Dedifferentiated amniotic fluid mesenchymal stem cell (primary cell): Measurements from ENCODE around the gene GPATCH8.
"Not testable (repeated sequence)": the region's sequence is repeated elsewhere in the genome, so short reads cannot be mapped to it uniquely, and the experiment has no call there.

Experiments used
- DNase-seq: peaks from one replicate; pipeline ENCODE4 v3.0.0-alpha.2; 2016; ENCODE audit errors: extremely low spot score

GPATCH8 gene

GRCh38 chr17:44503147-44504029, at the start of gene GPATCH8:
TSS of gene GPATCH8 (minus strand) at chr17:44503406. CDS start at chr17:44503370, 36 bp downstream.
- DNase-seq: peak; percentile 84

DNA sequence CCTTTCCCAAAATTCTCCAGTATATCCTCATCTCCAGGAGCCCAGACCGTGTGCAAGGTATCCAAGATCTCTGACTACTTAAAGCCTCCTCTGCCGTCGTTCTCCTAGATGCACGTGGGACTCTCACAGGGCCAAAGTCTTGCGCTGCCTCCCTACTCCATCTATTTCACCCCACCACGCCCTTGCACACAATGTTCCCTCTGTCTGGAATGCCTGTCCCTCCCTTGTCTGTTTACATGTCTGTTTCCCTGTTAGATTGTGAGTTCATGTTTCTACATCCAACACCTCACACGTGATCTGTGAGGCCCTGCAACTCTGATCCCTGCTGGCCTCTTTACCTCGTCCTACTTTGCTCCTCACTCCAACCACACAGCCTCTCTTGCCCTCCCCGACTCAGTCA, 49.2 kb upstream of the GPATCH8 start:
- no peak for DNase-seq

GRCh38 chr17:44549686-44550085, 46.5 kb upstream of the GPATCH8 start:
- DNase-seq: no peak

GRCh38 chr17:44548376-44549230, 45.4 kb upstream of the GPATCH8 start:
- no peak for DNase-seq

GRCh38 chr17:44547625-44548267, 44.5 kb upstream of the GPATCH8 start:
- no peak for DNase-seq

- peak; percentile 63 for DNase-seq
Measured at GRCh38 chr17:44546671-44547606, 43.7 kb upstream of the GPATCH8 start.

- DNase-seq: no peak
Measured at GRCh38 chr17:44543905-44544523, 40.8 kb upstream of the GPATCH8 start.

DNA sequence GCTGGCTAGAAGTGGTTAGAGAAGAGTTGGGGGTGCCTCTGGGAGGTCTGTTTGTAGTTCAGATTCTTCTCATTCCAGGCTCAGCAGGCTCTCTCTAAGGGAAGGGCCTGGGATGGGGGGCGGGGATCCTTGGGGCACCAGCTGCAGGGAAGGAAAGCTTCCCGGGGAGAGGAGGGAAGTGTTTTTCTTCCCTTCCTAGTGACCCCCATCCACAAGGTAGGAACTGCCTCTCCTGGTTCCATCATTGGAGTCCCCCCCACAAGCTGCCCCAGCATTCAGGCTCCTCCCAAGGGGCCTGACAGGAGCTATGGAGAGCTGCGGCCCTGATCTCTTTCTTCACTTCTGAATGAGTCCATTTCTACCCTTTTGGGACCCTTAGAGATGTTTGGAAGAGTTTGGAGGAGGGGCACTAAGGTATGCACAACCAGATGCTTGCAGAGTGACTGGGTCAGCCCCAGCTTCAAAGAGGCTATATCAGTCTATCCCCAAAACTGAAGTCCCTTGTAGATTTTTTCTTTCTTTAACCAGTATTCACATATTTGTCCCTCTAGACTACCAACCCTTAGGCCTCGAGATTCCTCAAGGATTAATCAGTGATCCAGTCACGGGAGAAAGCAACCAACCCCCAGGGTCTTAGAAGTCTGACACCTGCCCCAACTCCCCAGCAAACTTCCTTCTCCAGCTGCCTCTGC, 40.2 kb upstream of the GPATCH8 start:
- peak; percentile 80 for DNase-seq

DNA sequence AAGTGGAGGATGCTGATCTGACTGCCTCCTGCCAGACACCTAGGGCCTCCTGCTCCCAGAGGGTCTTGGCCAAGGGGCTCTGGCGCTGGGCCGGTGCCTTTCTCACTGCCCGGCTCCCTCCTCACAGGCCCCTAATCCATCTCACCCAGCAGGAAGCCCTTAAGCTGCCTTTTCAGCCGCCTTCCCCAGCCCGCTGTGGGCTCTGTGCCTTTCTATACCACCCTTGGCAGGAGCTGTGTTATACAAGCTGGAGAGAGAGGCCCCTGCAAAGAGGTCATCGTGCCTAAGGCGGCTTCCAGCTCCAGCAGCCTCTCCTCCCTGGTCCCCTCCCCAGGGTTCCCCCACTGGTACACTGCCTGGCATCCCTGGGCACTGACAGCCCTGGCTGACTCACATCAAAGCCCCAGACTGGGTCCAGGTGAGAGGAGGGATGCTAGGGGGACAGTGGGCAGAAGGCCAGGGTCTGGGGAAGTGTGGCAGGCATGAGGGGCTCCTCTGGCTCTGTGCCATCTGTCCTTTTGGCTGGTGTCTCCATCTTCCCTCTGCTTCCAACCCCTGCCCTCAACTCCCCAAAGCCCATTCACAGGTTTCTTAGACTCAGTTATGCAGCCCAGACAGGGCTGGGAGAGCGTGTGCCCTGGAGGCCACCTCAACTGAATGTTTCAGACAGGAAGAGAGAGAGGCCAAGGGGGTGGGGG, 38.8 kb upstream of the GPATCH8 start:
- no peak for DNase-seq

GRCh38 chr17:44540246-44541084, 37.3 kb upstream of the GPATCH8 start:
- DNase-seq: no peak

DNA sequence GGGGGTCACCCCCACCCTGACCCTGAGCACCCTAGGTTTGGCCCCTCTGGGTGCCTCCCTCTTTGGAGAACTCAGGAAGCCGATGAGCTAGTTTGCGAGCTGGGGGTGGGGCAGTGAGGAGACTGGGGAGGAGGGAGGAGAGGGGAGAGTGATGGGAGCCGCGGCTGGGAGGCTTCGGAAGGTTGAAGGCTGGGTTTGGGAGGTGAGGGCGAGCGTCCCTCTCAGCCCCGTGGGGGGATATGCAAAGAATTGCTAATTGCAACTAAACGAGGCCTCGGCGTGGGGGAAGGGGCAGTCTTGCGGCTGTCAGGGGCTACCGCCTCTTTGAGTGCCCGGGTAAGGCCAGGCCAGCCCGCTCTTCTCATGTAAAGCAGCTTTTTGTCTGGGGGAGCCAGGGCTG, 36.5 kb upstream of the GPATCH8 start:
- DNase-seq: no peak

DNA sequence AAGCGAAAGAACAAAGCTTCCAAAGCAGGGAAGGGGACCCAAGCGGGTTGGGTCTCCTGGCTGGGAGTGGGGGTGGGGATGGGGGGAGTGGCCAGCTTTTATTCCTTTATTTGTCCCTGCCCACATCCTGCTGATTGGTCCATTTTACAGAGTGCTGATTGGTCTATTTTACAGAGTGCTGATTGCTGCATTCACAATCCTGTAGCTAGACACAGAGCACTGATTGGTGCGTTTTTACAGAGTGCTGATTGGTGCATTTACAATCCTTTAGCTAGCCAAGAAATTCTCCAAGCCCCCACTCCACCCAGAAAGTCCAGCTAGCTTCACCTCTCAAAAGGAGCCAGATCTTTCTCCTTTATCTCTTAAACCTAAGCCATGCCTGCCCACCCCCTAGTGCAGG, 34.7 kb upstream of the GPATCH8 start:
- DNase-seq: not testable (repeated sequence)

DNA sequence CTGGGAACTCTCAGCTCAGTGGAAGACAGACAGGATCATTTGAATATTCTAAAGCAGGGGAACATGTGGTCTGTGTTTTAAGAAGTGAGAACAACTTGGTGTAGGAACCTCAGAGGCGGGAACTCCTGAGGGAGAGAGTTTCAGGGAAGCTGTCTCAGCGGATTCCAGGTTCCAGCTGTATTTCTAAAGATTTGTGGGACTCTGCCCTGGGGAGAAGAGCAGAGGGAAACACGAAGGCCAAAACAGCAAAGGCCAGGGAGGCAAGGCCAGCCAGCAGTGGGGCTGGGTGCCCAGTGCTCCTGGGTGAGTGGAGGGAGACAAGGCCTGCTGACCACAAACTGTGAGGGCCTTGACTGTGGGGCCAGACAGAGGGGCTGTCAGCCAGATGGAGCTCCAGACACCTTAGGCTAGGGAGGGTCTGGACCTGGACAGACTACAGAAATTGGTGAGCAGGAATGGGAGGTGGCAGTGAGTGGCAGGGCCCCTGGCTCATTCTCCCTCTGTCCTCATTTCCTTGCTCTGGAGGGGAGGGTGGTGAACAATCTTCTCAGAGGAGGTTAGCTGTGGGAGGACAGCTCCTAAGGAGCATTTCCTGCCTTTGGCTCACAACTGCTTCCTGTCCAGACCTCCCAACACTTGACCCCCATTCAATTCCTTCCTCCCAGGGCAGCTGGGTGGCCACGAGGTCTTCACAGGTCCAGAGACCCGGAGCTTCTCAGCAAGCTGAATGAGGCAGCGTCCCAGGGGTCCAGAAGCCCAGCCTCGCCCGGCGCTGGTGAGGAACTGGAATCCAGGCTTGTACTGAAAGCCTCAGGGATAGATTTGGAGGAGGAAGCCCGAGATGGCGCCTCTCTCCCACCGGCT, 33.1 kb upstream of the GPATCH8 start:
- no peak for DNase-seq

- peak; percentile 90 for DNase-seq
Measured at GRCh38 chr17:44533533-44534246, 30.5 kb upstream of the GPATCH8 start.

DNA sequence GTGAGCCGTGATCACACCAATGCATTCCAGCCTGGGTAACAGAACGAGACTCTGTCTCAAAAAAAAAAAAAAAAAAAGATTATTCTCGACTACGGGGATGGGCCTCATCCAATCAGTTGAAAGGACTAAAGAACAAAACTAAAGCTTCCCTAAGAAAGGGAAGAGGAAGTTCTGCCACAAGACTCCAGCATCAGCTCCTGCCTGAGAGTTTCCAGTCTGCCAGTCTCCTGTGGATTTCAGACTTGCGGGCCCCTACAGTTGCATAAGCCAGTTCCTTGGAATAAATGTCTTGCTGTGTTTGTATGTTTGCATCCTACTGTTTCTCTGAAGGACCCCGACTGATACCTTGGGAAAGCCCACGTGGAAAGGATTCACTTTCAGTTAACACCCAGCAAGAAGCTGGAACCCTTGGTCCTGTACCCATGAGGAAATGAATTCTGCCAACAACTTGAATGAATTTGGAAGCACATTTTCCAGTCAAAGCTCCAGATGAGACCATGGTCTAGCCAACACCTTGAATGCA, 27.8 kb upstream of the GPATCH8 start:
- DNase-seq: no peak

DNA sequence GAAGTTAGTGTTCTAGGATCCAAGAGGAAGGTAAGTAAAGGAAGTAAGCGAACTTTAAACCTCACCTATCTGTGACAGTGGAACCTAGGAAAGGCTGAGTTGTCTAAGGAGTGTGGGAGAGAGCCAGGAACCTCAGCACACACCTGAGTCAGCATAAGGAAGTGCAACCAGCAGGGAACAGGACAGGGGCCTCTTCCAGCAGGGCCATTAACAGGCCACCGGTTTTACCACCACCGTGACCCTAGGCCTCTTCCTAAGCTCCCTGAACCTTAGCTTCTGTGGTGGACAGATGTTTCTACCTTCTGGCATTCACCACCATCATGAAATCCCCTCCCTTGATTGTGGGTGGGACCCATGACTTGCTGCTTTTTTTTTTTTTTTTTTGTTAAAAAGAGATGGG, 26.7 kb upstream of the GPATCH8 start:
- DNase-seq: no peak

DNA sequence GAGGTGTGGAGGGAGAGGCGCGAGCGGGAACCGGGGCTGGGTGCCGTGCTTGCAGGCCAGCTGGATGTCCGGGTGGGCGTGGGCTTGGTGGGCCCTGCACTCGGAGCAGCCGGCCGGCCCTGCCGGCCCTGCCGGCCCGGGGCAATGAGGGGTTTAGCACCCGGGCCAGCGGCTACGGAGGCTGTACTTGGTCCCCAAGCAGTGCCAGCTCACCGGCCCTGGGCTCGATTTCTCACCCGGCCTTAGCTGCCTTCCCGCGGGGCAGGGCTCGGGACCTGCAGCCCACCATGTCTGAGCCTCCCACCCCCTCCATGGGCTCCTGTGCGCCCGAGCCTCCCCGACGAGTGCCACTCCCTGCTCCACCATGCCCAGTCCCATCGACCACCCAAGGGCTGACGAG, 24.7 kb upstream of the GPATCH8 start:
- DNase-seq: no peak
